ENCODE data around the gene ZNF488.

- TF ChIP-seq CTCF (IDR thresholded peaks at IDR 0.05; ENCODE audit: low read depth, low read length, poor library complexity, severe bottlenecking) (no peak), EZH2phosphoT487 (IDR thresholded peaks at IDR 0.05; ENCODE audit: borderline replicate concordance, low read length) (no peak)
Observed at GRCh38 chr10:47418321-47418720, 34.2 kb upstream of the ZNF488 start.
